Sigmoid colon (tissue), 3 donors: ENCODE results near the gene CAPN10.

ENCODE experiments used
- POLR2A ChIP-seq, 2 donors: fragments of 450-650 bp; IDR thresholded peaks; one replicate each; pipeline ENCODE4 v1.6.1; 2016; ENCODE audit warnings: antibody characterized with exemption in 2 of 2, mild to moderate bottlenecking in 2 of 2, moderate library complexity in 2 of 2
- TF ChIP-seq, protein P1 (sequence below), 4 experiments: fragments of 450-650 bp in 3 of 4; fragments of 200-600 bp in 1 of 4; IDR thresholded peaks; one replicate each; pipeline ENCODE4 v1.5.1; 2016 to 2019; ENCODE audit warnings: antibody characterized with exemption in 4 of 4, mild to moderate bottlenecking in 3 of 4, moderate library complexity in 2 of 4

DNA sequence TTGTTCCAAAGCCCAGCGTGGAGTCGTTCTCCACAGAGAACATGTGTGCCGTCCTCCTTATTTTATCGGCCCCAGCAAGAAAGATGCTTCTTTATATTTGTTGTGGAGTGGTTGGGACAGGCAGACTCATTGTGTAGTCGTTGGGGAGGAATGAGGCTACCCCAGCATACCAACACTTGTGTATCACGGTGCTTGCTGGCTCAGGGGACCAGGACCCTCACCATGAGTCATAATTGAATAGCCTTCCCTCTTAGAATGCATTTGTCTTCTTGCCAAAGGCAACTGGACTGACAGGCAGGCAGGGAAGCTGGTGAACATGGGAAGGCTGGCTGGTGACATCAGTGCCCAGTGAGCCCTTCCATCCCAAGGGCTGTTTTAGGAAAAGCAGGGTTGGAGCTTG lies 4.7 kb downstream of the CAPN10 start:
- TF ChIP-seq, protein P1, sequence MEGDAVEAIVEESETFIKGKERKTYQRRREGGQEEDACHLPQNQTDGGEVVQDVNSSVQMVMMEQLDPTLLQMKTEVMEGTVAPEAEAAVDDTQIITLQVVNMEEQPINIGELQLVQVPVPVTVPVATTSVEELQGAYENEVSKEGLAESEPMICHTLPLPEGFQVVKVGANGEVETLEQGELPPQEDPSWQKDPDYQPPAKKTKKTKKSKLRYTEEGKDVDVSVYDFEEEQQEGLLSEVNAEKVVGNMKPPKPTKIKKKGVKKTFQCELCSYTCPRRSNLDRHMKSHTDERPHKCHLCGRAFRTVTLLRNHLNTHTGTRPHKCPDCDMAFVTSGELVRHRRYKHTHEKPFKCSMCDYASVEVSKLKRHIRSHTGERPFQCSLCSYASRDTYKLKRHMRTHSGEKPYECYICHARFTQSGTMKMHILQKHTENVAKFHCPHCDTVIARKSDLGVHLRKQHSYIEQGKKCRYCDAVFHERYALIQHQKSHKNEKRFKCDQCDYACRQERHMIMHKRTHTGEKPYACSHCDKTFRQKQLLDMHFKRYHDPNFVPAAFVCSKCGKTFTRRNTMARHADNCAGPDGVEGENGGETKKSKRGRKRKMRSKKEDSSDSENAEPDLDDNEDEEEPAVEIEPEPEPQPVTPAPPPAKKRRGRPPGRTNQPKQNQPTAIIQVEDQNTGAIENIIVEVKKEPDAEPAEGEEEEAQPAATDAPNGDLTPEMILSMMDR (IDR thresholded peaks at IDR 0.05): no peak
- TF ChIP-seq POLR2A (IDR thresholded peaks at IDR 0.05): no peak
